HG02623 (cell line): ENCODE results near the gene MMP8.
A peak's percentile ranks its signal among the peaks of the same experiment; 100 is the strongest.
"Not testable (repeated sequence)": the region's sequence is repeated elsewhere in the genome, so short reads cannot be mapped to it uniquely, and the experiment has no call there.

Experiments
- ATAC-seq: cut with Tn5 transposase; IDR thresholded peaks from one replicate; pipeline ENCODE4 v1.9.1; 2021; ENCODE audit warnings: moderate library complexity; ENCODE audit not compliant: unreplicated experiment

The MMP8 gene, protein sequence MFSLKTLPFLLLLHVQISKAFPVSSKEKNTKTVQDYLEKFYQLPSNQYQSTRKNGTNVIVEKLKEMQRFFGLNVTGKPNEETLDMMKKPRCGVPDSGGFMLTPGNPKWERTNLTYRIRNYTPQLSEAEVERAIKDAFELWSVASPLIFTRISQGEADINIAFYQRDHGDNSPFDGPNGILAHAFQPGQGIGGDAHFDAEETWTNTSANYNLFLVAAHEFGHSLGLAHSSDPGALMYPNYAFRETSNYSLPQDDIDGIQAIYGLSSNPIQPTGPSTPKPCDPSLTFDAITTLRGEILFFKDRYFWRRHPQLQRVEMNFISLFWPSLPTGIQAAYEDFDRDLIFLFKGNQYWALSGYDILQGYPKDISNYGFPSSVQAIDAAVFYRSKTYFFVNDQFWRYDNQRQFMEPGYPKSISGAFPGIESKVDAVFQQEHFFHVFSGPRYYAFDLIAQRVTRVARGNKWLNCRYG

DNA sequence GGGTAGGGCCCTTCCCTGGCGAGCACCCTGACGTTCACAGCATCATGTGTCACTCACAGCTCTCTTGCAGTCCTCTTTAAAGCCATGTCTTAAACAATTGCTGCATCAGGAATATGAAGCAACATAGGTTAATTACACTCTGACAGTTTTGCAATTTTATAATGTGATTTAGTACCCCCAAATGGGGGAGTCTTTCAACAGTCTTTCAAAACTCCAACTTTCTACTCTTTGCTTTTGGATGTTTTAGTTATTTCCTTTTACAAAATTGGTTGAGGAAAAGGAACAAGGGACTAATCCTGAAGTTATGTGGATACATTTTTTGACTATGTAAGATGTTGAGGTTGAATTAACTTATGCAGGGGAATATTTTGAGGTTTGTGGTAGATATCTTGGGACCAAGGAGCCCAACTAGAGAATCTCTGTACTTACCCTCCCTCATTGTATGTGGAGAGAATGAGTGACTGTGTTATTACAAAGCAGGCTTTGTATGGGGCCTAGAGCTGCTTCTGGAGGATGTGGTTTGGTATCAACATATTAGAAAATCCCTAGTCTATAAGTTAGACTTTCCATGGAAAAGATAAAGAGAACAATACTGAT is at the start of gene MMP8:
TSS of gene MMP8 (minus strand) at position 51 of the 597 bp plus-strand sequence. CDS start 99 bp downstream, outside the sequence.
- no peak for ATAC-seq

DNA sequence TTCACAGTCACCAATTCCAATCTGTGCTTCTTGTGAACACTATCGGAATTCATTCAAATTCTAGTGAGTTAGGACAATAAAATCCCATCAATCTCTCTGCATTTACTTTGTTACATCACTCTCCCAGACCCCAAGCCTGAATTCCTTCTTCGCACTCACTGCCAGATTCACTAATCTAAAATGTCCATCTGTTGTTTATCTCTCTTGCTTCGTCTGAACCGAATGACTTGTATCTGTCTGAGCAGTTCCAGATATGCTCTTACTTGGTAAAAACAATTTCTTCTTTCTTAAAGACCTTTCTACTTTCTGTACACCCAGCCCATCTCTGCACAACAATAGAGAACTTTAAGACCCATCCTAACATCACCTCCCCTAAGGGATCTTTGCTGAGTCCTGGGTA is 48.6 kb upstream of the MMP8 start:
- no peak for ATAC-seq

DNA sequence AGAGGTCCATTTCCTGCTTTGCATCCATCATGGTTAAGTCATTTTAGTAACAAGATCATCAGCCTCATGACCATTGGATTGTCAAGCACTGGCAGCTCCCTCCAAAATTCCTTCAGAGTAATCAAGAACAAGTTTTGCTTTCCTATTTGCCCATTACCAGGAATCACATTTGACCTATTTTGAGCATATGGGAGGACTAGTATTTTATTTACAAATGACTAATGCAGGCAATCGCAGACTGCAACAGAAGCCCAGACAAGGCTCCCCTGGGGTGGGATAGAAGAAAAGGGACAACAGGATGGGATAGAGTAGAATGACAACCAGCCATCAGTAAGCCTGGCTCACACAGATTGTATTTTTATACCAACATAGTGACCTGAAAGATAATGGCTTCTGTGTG is 46.6 kb upstream of the MMP8 start:
- no peak for ATAC-seq

GRCh38 chr11:102770191-102770590 is 45.4 kb upstream of the MMP8 start:
- no peak for ATAC-seq

DNA sequence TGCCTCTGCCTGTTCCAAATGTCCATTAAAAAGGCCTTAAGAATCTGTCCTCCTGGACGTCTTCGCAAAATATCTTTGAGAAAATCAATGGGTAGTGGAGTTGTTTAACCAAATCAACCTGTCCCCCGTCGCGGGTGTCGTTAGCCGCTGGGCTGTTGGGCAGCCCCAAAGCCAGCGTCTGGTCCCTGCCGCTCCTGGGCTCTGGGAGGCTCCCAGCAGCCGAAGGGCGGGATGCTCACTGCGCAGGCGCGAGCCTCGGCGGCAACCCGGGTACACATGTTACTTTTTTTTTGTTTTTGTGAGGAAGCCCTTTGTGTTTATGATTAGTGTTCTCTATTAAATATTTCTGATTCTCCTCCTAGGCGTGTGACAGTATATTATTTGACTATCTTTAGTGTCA is 43.0 kb upstream of the MMP8 start:
- no peak for ATAC-seq

DNA sequence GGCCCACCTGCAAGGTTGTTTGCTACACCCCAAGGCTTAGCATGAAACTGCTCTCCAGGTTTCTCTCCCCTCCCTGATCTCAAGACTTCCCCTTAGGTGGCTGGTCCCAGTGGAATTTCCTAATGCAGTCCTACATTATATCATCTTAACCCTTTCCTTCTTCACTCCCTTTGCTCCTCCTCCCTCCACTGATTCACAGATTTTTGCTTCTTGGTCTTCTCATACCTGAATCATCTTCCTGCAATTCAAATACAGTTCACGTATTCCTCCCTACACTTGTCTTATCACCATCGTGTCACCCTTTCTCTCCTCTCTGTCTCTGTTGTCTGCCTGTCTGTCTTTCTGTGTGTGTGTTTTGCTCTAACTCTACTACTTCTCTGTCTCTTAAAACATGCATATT is 38.7 kb upstream of the MMP8 start:
- ATAC-seq, result no peak

- ATAC-seq, result no peak
These were observed 37.6 kb upstream of the MMP8 start for GRCh38 chr11:102762361-102762767.

DNA sequence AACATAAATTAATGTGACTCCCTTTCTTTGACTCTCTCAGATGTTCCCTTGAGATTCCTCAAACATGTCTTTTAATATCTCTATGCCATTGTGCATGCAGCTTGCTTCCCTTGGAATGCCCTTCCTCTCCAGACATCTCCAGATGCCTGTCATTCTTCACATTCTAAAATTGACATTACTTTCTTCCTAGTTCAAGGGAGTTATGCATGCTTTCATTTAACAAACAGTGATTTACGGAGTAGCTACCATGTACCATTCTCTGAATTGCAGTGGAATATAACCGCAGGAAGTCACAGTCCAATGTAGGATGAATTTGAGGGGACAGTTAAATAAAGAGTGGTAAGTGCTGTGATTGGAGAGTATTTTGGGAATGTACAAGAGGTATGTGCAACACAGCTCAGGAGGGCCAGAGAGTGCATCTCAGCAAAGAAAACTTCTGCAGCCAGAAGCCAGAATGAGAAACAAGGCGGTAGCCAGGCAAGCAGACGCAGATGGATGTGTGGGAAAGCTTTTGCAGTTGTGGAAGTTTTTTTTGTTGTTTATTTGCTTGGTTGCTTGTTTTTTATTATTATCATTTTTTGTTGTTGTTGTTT is 37.0 kb upstream of the MMP8 start:
- no peak for ATAC-seq

- no peak for ATAC-seq
These were observed 35.7 kb upstream of the MMP8 start for GRCh38 chr11:102760344-102761035.

DNA sequence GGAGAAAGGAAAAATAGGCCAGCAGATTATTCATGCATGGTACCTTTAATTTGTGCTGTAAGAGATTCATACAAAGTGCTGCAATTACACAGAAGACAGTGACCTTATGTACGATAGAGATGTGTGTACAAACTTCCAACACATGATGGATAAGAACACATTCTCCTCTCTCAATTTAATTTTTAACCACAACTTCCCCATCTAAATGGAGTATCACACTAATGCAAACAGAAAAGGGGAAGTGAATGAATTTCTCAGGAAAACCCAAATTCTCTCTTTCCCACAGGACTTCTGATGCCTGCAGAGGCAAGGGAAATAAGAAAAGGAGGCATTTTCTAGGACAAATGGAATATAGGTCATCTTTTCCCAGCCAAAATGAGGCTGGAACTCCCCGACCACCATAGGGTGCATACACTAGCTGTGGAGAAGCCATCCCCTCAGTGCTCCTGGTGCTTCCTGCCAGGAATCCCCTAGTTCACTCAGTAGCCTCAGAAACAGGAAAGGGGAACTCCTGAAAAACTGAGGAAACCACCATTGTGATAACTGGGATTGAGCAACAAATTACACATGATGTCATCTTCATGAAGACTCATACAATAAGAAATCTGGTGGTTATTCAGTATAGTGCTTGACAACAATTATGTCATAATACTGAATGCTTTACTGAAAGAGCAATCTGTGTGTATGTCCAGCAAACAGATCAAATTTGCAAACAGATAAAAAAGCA is 33.2 kb upstream of the MMP8 start:
- ATAC-seq, result no peak

GRCh38 chr11:102753267-102753666 is 28.5 kb upstream of the MMP8 start:
- ATAC-seq, result no peak

- no peak for ATAC-seq
These were observed 26.9 kb upstream of the MMP8 start for GRCh38 chr11:102751673-102752072.

GRCh38 chr11:102749101-102749722 is 24.5 kb upstream of the MMP8 start:
- ATAC-seq, result no peak

DNA sequence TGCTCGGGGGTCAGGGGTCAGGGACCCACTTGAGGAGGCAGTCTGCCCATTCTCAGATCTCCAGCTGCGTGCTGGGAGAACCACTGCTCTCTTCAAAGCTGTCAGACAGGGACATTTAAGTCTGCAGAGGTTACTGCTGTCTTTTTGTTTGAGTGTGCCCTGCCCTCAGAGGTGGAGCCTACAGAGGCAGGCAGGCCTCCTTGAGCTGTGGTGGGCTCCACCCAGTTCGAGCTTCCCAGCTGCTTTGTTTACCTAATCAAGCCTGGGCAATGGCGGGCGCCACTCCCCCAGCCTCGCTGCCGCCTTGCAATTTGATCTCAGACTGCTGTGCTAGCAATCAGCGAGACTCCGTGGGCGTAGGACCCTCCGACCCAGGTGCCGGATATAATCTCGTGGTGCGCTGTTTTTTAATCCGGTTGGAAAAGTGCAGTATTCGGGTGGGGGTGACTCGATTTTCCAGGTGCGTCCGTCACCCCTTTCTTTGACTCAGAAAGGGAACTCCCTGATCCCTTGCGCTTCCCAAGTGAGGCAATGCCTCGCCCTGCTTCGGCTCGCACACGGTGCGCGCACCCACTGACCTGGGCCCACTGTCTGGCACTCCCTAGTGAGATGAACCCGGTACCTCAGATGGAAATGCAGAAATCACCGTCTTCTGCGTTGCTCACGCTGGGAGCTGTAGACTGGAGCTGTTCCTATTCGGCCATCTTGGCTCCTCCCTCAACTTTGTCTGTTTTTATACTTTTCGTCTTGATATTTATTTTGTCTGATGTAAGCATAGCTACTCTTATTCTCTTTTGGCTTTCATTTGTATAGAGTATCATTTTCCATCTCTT is 22.2 kb upstream of the MMP8 start:
- ATAC-seq, result not testable (repeated sequence)

DNA sequence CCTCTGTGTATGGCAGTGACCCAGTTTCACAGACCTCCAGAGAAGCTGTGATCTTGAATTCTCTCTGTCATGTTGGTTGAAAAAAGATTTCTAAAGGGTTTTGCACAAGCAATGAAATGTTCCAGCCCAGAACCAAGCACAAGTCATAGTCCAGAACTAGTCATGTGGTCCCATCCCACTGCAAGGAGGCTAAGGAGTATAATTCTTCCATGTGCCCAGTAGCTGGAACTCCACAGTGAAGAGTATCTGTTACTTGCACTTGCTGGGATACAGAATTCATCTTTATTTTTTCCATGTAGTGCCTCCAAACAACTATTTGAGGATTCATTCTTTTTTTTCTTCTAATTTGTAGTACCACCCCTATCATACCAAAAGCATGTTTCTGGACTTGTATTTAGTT is 9.9 kb upstream of the MMP8 start:
- ATAC-seq, result no peak

DNA sequence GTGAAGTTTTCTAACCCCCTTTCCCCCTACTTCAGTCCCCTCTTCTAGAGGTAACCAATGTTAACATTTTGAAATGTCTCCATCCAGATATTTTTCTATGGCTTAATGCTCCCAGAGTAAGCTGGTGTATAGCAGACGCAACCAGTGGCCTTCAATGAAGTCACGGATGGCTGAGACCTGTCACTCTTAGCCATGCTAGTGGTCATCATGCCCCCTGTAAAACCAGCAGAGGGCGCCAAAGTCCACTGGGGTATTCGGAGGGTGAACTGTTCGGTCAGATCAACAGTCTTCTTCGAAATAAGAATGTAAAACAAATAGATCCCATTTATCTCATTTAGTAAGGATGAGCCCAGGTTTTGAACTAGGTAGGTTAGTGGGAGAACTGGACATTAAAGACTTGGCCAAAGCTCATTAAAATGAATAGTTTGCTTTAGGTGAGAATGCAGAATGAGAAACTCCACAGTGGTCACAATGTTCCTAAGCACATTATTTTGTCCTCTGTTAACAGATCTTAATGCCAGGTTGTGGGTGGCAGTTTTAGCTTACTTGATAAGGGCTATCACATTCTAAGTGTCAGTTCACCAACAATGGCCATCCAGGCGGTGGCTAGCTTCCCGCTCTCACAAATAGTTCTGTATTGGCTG is 8.6 kb upstream of the MMP8 start:
- peak; percentile 81 for ATAC-seq

DNA sequence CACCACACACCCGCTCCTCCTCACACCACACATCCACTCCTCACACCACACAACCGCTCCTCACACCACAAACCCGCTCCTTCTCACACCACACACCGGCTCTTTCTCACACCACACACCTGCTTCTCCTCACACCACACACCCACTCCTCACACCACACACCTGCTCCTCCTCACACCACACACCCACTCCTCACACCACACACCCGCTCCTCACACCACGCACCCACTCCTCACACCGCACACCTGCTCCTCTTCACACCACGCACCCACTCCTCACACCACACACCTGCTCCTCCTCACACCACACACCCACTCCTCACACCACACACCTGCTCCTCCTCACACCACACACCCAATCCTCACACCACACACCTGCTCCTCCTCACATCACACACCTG is 6.2 kb upstream of the MMP8 start:
- ATAC-seq, result not testable (repeated sequence)

GRCh38 chr11:102729849-102730815 is 5.4 kb upstream of the MMP8 start:
- no peak for ATAC-seq
